GM19193 (cell line): ENCODE measurements around the gene TSPAN9.

ENCODE experiments used
- POLR2A ChIP-seq: IDR thresholded peaks from 4 replicates; pipeline ENCODE4 v1.6.1; 2011; ENCODE audit not compliant: insufficient read depth, insufficient read length; ENCODE audit errors: extremely low read depth

TSPAN9 gene, protein sequence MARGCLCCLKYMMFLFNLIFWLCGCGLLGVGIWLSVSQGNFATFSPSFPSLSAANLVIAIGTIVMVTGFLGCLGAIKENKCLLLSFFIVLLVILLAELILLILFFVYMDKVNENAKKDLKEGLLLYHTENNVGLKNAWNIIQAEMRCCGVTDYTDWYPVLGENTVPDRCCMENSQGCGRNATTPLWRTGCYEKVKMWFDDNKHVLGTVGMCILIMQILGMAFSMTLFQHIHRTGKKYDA

DNA sequence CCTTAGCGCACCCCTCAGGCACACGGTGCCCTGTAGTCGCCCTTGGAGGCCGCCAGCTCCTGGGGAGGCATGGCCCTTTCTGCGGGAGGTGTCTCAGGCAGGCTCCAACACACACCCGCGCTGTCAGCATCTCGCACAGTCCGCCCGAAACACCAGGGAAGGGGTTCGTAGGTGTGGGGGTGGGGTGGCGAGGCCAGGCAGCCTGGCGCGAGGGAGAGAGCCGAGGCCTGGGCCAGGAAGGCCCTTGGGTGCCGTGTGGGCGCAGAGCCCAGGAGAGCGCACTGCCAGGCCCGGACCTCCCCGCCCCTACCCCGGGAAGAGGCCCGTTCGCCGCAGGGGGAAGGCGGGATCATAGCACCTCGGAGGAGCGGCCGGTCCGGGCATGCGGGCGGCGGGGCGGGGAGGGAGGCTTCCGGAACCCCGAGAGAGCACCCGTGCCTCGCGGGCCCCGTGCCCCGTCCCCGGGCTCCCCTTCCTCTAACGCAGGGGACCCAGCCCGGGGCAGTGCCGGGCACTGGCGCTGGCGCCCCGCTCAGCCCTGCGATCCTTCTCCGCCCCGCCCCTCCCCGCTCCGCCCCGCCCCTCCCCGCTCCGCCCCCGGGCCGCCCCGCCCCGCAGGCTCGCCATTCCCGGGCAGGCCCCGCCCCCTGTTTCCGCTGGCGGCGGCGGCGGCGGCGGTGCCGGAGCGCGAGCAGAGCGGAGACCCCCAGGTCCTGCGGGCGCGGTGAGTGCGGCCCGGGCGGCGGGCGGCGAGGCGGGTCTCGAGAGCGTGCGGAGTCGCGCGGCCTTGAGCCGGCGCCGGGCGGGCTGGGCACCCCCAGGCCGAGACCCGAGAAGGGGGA lies at the start of gene TSPAN9:
TSS of gene TSPAN9 (plus strand) at position 650 of the 842 bp plus-strand sequence. CDS start 123,815 bp downstream, outside the sequence.
- TF ChIP-seq POLR2A: no peak

DNA sequence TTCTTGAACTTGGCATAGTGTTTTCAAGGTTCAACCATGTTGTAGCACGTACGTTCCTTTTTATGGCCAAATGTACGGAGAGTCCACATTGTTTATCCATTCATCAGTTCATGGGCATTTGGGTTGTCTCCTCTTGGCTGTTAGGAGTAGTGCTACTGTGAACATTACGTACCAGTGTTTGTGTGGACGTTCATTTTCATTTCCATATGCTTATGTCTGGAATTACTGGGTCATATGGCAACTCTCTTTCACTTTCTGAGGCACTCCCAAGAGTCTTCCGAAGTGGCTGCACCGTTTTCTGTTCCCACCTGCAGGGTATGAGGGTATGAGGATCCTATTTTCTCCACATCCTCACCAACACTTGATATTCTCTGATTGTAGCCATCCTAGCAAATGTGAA lies 49.1 kb upstream of the TSPAN9 start:
- TF ChIP-seq POLR2A: no peak

DNA sequence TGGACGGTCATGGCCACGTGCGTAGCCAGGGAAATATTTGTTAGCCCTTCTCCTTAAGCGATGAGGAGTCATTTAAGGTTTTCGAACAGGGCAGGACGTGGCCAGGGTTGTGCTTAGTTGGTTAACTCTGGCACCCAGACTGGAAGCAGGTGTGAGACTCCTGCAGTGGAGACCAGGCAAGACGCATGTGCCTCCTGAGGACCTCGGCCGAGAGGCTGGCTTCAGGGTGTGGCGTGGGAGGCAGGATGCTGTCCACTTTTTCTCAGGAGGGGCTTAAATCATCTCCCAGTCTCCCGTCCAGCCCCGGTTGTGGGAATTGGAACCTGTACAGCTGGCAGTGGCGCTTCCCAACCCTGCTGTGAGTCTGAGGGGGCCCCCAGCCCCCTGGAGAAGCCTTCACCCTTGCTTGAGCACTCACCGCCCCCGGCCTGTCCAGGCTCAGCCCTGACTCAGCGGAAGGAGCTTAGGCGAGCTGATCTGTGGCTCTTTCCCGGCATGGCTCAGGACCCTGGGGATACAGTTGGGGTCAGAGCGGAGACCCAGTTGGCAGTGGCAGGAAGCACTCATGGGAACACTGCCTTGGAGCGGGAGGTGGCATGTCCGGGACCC lies 46.3 kb upstream of the TSPAN9 start:
- no peak for TF ChIP-seq POLR2A

DNA sequence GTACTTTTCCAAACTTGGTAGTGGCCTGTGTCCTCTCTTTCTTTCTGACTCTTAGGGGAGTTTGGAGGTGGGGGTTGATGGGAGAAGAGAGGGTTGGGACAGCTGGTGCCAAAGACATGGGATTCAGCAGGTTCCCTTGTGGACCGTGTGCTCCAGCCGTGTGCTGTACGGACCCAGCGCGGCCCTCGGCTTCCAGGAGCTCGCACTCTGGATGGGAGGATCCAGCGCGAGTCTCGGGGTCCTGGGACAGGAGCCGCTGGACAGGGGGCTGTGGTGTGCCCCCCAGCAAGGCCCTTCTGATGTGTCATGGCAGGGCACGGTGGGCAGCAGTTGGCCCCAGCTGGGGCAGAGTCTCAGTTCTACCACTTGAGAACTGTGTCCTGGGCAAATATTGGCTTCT lies 45.0 kb upstream of the TSPAN9 start:
- no peak for TF ChIP-seq POLR2A

DNA sequence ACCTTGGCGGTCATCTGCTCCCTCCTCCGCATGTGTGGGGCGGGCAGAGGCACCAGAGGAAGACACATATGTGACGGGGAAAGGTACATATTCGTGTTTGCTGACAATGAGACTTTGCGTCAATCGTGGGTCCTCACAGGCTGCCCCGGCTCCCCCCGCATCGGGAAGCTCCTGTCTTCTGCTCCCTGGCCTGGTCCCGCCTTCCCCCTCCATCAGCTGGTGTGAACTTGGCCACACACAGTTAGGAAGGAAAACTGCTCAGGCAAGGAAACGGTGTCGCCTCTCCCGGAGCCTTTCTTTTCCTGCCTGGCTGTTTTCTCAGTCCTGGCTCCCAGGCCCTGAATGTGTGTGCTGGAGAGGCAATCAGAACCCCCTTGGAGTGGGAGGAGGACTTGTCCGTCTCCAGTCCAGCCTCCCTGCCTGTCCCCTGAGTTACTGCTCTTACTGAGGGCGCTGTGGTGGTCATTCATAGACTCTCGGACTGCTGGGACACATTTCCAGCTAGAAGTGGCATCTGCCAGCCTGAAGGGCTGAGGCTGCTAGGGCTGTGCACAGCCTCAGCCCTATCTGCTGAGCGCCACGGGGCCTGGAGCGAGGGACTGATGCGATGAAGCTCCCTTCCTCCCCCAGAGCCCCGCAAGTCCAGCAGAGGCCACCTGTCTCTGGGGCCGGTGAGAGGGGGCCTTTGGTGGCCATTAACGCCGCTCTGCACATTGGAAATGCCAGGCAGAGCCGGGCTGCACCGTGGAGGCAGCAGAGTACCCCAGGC lies 44.2 kb upstream of the TSPAN9 start:
- TF ChIP-seq POLR2A: no peak

DNA sequence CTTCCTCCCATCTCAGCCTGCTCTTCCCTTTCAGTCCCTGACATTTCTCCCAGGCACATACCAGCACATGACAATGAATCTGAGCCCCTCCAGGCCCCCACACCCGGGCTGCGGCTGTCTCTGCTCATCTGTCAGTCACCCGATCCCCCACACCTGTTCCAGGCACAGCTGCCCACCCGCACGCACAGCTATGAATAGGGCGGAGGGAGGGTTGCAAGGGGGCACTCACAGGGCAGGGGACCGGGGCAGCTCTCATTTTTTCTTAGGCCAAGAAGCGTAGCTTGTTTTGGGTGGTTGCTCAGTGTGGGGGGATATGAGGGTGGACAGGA lies 43.7 kb upstream of the TSPAN9 start:
- TF ChIP-seq POLR2A: no peak

DNA sequence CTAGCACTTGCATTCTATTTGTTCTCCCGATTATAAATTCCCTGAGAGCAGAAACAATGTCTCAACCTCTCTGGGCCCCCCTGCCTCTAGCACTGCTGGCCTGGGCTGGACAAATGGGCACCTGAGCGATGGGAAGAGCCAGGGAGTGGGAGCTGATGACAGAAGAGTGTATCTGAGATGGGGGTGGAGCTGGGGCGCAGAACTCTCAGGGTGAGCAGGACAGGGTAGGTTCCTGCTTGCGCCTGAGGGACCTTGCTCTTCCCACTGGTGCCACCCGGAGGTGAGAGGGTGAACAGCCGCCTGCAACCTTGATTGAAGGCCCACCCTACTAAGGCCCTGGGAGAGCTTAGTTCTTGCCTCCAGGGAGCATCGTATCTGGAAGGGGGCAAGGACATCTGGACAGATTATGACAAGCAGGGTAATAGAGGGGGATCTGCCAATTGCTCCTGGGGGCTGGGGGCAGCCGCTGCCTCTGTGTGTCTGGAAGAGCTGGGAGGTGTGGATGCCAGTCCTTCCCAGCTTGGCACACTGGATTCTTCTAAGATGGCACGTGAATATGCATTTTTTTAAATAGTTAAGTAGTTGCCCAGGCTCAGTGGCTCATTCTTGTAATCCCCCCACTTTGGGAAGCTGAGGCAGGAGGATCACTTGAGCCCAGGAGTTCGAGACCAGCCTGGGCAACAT lies 43.0 kb upstream of the TSPAN9 start:
- TF ChIP-seq POLR2A: no peak

DNA sequence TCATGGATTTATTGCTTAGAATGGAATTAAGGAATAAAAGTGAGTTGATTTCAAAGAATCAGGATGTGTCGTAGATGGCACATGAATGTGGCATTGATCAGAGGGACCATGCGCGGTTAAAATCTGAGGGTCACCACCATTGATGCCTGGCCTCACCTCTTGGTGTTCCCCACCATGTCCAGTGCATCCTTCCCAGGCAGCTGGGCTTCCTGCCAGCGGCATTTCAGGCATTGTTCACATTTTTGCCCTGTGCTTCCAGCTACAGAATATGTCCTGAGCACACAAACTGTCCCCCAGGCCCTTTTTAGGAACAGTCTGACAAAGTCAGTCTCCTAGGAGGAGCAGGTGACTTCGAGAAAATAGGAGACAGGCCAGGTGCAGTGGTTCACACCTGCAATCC lies 42.0 kb upstream of the TSPAN9 start:
- TF ChIP-seq POLR2A: no peak

DNA sequence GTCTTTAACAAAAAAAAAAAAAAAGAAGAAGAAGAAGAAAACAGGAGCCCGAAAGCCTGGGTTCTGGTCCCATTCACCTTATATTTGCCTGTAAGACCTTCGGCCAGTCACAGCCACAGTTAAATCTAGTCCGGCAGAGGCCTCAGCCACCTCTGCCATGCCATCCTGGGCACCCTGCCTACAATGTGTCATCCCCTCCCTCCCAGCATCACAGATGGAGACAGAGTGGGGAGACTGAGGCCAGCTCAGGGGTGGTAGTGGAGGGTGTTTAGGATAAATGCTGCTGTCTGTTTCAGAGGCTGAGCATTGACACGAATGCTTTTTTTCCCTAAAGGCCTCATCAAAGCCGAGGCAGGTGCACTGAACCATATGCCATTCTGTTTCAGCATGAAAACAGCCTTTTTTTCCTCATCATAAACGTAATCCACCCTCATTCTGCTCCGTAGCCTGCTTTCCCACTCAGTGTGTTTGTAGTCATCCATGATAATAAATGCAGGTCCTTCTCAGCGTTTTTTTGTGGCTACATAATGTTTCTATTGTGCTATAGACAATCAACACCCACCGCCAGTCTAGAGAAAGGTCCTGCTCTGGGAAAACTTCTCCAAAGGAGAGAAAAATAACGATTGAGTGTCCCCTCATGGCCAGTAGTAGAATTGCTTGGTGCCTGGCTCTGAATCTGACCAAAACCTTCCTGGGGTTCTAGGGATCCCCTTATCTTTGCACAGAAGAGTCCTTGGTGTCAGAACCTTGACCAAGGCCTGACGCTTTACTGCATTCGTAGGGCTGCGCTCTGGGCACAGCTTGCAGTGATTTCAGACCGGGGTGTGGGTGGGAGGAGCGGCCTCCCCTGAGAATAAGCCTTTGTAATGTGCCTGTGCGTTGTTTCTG lies 41.1 kb upstream of the TSPAN9 start:
- TF ChIP-seq POLR2A: no peak

DNA sequence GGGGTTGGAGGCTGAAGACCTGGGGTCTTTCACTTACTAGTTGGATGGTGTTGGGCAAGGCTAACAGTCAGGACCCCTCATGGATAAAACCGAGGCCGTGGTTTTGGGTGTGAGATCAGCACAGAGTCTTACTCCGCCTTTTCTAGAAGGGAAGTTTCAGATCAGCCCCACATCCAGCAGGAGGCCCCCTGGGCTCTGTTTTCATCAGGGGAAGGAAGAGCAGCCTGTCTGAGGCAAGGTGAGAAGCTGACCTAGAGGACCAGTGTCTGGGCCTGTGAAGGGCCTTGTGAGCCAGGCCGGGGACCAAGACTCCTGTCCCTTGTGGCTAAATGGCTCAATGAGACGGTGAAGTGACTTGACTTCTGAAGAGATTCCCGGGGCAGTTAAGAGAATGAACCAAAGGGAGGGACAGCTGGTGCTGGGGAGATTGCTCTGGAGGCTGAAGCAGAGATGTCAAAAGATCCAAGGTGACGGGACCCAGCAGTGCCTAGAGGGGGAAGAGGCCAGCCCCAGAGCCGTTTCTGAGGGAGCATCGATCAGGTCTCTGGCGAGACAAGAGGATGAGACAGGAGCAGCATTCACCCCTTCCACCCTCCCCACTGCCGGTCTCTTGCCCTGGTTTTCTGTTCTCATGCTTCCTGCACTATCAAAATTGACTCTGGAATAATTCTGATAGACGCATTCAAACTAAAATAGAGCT lies 40.1 kb upstream of the TSPAN9 start:
- TF ChIP-seq POLR2A: no peak

DNA sequence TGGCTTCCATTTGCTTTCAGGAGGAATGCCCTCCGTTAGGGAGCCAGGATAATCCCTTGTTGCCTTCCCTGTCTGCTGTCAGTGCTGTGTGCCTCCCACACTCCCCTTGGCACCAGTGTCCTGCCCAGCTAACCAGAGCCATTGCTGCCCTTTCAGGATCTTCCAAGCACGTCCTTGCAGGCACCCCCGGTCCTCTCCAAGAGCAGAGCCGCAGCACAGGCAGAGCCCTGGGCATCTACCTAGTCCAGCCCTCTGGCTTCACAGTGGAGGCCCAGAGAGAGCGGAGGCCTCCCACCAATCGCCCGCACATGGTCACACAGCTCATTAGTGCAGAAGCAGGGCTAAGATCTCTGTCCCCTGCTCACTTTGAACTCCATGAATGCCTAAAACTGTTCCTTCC lies 39.0 kb upstream of the TSPAN9 start:
- TF ChIP-seq POLR2A: no peak

DNA sequence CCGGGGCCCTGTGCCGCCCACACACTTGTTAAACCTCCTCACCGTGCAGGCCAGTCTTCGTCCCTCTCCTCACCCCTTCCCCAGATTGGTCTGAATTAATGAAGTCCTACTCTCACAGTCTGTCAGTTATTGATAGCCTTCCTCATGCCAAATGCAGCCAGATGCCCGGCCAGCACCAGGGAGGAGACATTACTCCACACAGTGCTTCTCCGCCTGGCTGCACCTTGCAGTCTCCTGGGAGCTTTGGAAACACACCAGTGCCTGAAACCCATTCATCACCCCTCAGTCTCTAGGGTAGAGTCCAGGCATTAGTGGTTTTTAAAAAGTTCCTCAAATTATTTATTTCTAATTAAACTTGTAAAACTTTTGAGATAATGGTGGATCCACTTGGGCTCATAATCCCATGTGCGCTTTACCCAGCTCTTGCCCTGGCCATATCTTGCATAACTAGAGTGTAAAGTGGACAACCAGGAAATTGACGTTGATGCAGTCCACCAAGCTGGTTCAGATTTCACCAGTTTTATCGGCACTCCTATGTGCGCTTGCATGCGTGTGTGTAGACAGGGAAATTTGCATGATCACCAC lies 38.2 kb upstream of the TSPAN9 start:
- no peak for TF ChIP-seq POLR2A
